COLO668 (cell line): ENCODE results near the gene RAB6C.
"Not testable (repeated sequence)": the region's sequence is repeated elsewhere in the genome, so short reads cannot be mapped to it uniquely, and the experiment has no call there.

ENCODE experiments used
- DNase-seq: peaks from one replicate; lab custom pipeline; 2025; ENCODE audit not compliant: unreplicated experiment; lab: John Stamatoyannopoulos, UW

Gene RAB6C

GRCh38 chr2:129979629-129980155 lies at the start of gene RAB6C:
TSS of gene RAB6C (plus strand) at chr2:129979666. CDS start at chr2:129980116, 450 bp downstream.
- DNase-seq = peak; percentile 31

DNA sequence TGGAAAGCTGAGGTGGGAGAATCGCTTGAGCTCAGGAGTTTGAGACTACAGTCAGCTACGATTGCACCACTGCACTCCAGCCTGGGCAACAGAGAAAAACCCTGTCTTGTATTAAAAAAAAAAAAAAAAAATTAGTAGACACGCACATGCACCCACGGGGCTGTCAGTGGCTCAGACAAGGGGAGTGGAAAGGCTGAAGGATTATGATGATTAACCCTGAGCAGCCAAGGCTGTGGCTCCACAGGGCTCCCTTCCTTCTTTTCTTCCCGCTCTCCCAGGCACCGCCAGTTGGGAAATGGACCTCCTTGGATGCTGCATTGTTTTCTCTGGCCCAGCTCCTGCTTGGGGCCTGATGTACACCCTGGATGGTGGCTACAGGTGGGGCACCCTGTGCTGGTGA lies 49.0 kb upstream of the RAB6C start:
- no peak for DNase-seq

DNA sequence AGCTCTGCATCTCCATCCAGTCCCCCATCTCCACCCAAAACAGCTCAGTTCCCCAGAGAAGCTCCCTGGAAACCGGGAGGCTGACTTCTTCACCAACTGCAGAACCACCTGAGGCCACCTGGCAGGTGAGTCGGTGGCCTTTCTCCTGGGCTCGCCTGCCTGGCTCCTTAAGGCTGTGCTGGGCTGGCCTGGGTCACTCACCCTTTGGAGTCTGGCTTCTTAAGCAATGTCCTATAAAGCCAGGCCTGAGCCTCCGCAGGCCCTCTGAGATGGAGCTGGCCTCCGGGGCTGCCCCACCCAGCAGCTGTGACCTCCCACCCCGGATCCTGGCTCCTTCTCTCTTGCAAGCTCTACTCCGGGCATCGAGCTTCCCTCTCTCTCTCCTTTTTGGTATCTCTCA lies 46.1 kb upstream of the RAB6C start:
- DNase-seq = not testable (repeated sequence)

DNA sequence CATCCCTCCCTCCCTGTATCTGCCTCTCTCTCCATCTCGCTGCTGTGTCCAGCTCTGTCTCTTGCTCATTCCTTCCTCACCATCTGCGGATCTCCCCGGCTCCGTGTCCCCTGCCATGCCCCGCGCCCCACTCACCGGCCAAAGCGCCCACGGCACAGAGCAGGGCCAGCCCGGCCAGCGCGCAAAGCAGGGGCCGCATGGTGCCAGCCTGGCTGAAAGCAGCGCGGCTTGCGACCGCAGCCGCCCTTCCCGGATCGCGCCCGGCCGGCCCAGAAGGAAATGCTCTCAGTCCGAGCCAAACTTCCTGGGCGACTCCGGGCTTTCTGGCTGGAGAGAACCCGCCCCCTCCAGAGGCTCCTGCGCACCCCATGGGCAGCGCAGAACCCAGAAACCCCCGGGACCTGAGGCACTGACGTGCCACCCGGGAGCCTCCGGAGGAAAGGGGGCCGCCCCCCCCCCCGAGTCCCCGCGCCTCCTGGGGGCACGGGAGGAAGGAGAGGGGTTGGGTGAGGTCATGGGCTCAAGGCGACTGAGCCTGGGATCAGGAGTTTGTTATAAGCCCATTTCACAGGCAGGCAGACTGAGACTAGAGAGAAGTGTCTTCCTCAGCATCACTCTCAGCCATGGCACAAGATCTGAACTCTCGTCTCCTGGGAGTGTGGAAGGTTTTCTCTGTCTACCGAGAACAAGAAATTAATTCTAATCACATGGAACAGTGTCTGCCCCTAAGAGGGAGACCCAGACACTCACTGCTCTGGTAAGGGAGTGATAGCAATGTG lies 45.2 kb upstream of the RAB6C start:
- DNase-seq = no peak

DNA sequence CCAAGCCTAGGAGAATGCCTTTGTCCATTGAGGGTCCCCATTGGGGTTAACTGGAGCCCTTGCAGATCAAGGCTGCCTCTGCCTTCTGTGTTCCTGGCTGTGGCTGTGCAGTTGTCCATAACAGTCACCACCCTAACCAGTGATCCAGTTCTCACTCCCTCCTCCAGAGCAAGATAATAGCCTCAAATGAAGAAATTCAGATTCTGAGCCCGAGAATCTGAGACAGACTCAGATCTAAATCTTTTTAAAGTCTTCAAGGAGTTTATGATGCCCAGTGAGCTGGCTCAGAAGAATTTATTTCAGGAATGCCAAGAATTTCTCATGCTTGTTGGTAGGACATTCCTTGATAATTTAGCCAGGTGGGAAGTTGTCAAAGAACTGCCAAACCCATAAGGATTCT lies 44.3 kb upstream of the RAB6C start:
- DNase-seq = no peak

DNA sequence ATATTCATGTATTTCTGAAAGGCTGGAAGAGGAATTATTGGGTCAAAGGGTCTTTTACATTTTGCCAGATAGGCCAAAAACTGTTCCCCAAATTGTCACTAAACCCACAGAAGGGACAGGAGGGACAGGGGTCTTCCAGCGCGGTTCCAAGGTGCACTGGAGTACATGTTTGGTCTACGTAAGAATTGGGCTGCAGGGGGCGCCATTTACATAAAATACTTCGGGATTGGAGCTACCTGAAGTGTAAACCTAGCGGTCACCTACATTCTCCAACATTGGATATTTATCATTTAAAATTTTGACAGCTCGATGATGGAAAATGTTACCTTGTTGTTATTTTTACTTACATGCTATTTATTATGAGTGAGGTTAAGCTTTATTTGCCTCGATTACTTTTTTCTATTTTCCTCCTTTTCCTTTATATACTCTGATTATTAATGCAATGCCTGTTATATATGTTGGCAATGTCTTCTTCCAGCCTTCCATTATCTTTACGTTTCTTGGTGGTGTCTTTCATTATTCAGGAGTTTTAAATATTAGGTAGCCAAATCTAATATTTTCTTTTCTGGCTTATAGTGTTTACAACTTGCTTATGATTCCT lies 43.0 kb upstream of the RAB6C start:
- peak; percentile 77 for DNase-seq

DNA sequence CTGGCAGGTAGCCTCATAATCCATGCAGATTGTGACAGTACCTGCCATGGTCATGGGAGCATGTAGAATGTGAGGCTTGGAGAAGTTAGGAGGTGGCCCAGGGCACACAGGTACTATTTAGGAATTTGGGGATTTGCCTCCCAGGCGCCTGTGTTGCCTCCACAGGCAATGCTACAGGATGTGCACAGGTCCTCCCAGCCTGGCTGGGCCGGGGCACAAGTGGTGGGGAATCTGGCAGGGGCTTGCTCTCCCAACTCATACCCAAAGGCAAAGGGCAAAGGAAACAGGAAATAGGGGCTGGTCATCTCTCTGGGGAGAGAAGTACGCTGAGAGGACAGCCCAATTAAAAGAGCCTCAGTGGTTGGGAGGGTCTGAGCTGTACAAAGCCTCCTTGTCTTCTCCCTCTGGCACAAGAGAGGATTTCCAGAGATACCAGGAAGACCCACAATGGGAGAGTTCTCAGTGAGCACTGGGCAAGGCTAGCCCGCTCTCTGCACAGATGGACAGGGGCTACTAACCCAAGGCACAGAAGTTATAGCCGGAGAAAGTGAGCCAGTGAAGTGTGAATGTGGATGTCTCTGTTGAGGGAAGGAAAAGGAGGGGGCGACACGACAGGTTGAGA lies 40.5 kb upstream of the RAB6C start:
- DNase-seq = not testable (repeated sequence)

- DNase-seq = not testable (repeated sequence)
Measured at GRCh38 chr2:129943456-129943855, 36.0 kb upstream of the RAB6C start.

GRCh38 chr2:129945557-129945956 lies 33.9 kb upstream of the RAB6C start:
- no peak for DNase-seq

GRCh38 chr2:129947712-129948111 lies 31.8 kb upstream of the RAB6C start:
- not testable (repeated sequence) for DNase-seq

GRCh38 chr2:129956171-129956570 lies 23.3 kb upstream of the RAB6C start:
- DNase-seq = not testable (repeated sequence)

- no peak for DNase-seq
Measured at GRCh38 chr2:129957891-129958290, 21.6 kb upstream of the RAB6C start.

- DNase-seq = not testable (repeated sequence)
Measured at GRCh38 chr2:129958736-129959135, 20.7 kb upstream of the RAB6C start.

DNA sequence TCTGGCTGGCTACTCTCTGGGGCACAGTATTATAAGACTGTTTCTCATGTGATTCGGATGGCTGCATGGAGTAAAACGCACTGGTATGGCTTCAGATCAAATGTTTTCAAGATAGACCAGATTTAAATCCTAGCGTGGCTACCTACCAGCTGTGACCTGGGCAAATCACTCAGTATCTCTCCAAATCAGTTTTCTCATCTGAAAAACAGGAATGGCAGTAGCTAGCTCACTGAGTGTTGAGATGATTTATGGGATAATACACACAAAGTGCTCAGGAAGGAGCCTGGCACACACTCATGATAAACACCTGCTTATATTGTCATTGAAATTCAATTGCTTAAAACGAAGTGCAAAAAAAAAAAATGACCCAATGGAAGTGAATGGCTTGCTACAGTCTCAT lies 10.9 kb upstream of the RAB6C start:
- not testable (repeated sequence) for DNase-seq

- no peak for DNase-seq
Measured at GRCh38 chr2:129975016-129975774, 4.3 kb upstream of the RAB6C start.

DNA sequence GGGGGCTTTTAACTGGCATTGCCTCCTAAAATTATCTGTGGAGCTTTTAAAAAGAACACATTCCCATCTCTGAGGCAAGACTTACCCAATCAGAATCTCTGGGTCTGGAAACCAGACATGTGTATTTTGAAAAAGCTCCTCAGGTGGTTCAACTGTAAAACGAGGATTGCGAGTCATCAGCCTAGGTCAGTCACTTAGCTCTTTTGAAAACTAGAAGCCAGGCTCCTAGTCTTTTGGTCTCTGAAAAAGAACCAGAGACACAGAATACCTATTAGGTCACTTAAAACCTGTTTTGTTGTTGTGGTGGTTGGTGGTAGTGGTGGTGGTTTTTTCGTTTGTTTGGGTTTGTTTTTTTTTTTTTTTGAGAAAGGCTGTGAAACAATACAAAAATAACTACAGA lies 2.5 kb upstream of the RAB6C start:
- DNase-seq = not testable (repeated sequence)

GRCh38 chr2:129977986-129978385 lies 1.5 kb upstream of the RAB6C start:
- DNase-seq = no peak

DNA sequence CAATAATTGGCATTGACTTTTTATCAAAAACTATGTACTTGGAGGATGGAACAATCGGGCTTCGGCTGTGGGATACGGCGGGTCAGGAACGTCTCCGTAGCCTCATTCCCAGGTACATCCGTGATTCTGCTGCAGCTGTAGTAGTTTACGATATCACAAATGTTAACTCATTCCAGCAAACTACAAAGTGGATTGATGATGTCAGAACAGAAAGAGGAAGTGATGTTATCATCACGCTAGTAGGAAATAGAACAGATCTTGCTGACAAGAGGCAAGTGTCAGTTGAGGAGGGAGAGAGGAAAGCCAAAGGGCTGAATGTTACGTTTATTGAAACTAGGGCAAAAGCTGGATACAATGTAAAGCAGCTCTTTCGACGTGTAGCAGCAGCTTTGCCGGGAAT lies 780 bp downstream of the RAB6C start:
- DNase-seq = not testable (repeated sequence)

DNA sequence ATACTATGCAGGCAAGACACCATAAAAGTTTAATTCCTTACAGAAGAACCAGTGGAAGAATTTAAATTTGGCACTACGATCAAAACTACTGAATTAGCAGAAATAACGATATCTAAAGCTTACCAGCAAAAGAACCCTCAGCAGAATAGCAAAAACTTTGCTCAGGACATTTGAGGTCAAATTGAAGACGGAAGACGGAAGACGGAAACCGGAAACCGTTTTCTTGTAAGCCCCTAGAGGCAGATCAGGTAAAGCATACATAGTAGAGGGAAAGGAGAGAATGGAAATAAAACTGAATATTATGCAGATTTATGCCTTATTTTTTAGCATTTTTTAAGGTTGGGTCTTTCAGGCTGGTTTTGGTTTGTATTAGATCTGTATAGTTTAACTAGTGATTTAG lies 2.2 kb downstream of the RAB6C start:
- not testable (repeated sequence) for DNase-seq

GRCh38 chr2:129984426-129984825 lies 5.0 kb downstream of the RAB6C start:
- no peak for DNase-seq

GRCh38 chr2:129992415-129993006 lies 13.0 kb downstream of the RAB6C start:
- not testable (repeated sequence) for DNase-seq
